Keratinocyte (primary cell): ENCODE data around the gene CDH13. TPM values are rescaled to one million over a fixed set of nuclear protein-coding genes. Genes with fewer than 3 reads are reported as not detected.
A peak's percentile ranks its signal among the peaks of the same experiment; 100 is the strongest.

Source experiments
- DNase-seq: peaks from one replicate; pipeline ENCODE4 v3.0.0-alpha.2; 2011; ENCODE audit warnings: low read depth, missing footprints, low spot score
- FAIRE-seq: peaks from 2 replicates; lab custom pipeline; 2011; peaks lifted over from hg19 to GRCh38; lab: Jason Lieb, UNC
- H2AFZ ChIP-seq: 2 replicates; pipeline ENCODE4 v1.6.0; 2012; ENCODE audit warnings: low read length, control low read depth, inconsistent platforms; ENCODE audit not compliant: control insufficient read depth
- H3K27ac ChIP-seq: 2 replicates; pipeline ENCODE4 v1.5.1; 2011; ENCODE audit warnings: low read length; ENCODE audit not compliant: control insufficient read depth, insufficient read depth
- H3K27me3 ChIP-seq: 3 replicates; pipeline ENCODE4 v1.6.0; 2011; ENCODE audit warnings: low read length; ENCODE audit not compliant: control insufficient read depth, insufficient read depth; ENCODE audit errors: extremely low read depth
- H3K36me3 ChIP-seq, 2 experiments: 2 replicates in 1 of 2; 3 replicates in 1 of 2; pipeline ENCODE4 v1.5.1; 2011; ENCODE audit warnings: low read length in 2 of 2, mild to moderate bottlenecking in 1 of 2; ENCODE audit not compliant: control insufficient read depth in 2 of 2, insufficient read depth in 2 of 2; ENCODE audit errors: extremely low read depth in 1 of 2
- H3K4me1 ChIP-seq: 3 replicates; pipeline ENCODE4 v1.5.1; 2011; ENCODE audit warnings: low read length; ENCODE audit not compliant: control insufficient read depth, insufficient read depth; ENCODE audit errors: extremely low read depth
- H3K4me2 ChIP-seq: 3 replicates; pipeline ENCODE4 v1.6.0; 2011; ENCODE audit warnings: low read depth, low read length; ENCODE audit not compliant: control insufficient read depth, insufficient read depth; ENCODE audit errors: extremely low read depth
- H3K4me3 ChIP-seq, 3 experiments: fragments of 200-600 bp in 1 of 3; sonication (generic) in 1 of 3; 2 replicates in 2 of 3; 3 replicates in 1 of 3; pipeline ENCODE4 v1.5.1; 2011 to 2016; ENCODE audit warnings: low read length in 3 of 3, mild to moderate bottlenecking in 3 of 3, control low read depth in 2 of 3, inconsistent platforms in 1 of 3, low read depth in 1 of 3, mixed read lengths in 1 of 3, mixed run types in 1 of 3, moderate library complexity in 1 of 3; ENCODE audit not compliant: control insufficient read depth in 2 of 3, insufficient read depth in 2 of 3; ENCODE audit errors: extremely low read depth in 1 of 3
- H3K79me2 ChIP-seq: 2 replicates; pipeline ENCODE4 v1.6.0; 2012; ENCODE audit warnings: low read length; ENCODE audit not compliant: control insufficient read depth, insufficient read depth
- H3K9ac ChIP-seq: 3 replicates; pipeline ENCODE4 v1.6.0; 2011; ENCODE audit warnings: low read length; ENCODE audit not compliant: control insufficient read depth, insufficient read depth; ENCODE audit errors: extremely low read depth
- H3K9me1 ChIP-seq: 3 replicates; pipeline ENCODE4 v1.6.0; 2011; ENCODE audit warnings: low read length; ENCODE audit not compliant: control insufficient read depth, insufficient read depth; ENCODE audit errors: extremely low read depth
- H3K9me3 ChIP-seq: 2 replicates; pipeline ENCODE4 v1.5.1; 2012; ENCODE audit warnings: low read depth, low read length; ENCODE audit not compliant: control insufficient read depth
- H4K20me1 ChIP-seq: 3 replicates; pipeline ENCODE4 v1.6.0; 2011; ENCODE audit warnings: low read length; ENCODE audit not compliant: control insufficient read depth, insufficient read depth; ENCODE audit errors: extremely low read depth
- EZH2 ChIP-seq: IDR thresholded peaks from one replicate; pipeline ENCODE4 v1.6.1; 2012; ENCODE audit warnings: inconsistent platforms, mild to moderate bottlenecking, low read length, moderate library complexity
- dilution Hi-C: fragments of 300-500 bp; cut with MboI; formaldehyde crosslinking; loops from one replicate; pipeline ENCODE4 v1.7.0; 2020; ENCODE audit warnings: low sequenced_read_pairs; ENCODE audit not compliant: extremely low pct_ligation_motif_present
- polyA plus RNA-seq, 5 experiments: library from polyadenylated mRNA; depleted of rRNA in 3 of 5; stranded (reverse) in 3 of 5; stranded (forward) in 1 of 5; unstranded in 1 of 5; fragments of >200 nt; gene quantifications; 1 replicate in 1 of 5; 2 replicates in 3 of 5; 3 replicates in 1 of 5; pipeline versions ENCODE4 v1.2.1 to v1.2.3, GENCODE V29; 2011 to 2012; ENCODE audit warnings: missing spikeins in 2 of 5, low read depth in 1 of 5, low replicate concordance in 1 of 5
- TF ChIP-seq, protein P1 (sequence below), 3 experiments: IDR thresholded peaks in 1 of 3; conservative IDR thresholded peaks in 1 of 3; optimal IDR thresholded peaks in 1 of 3; 2 replicates in 2 of 3; 3 replicates in 1 of 3; pipeline versions ENCODE3 to v1.5.1; 2011; ENCODE audit warnings: low read length in 3 of 3, mild to moderate bottlenecking in 3 of 3, moderate library complexity in 2 of 3, control low read depth in 1 of 3, inconsistent platforms in 1 of 3; ENCODE audit not compliant: insufficient read depth in 2 of 3; ENCODE audit errors: extremely low read depth in 1 of 3

The CDH13 gene
- polyA plus RNA-seq, 1 donor (not counting 4 experiments of a cell fraction or from before 2014, with no cell fraction given), result 111 TPM

- peak overlapping the region; percentile 100 for H3K4me2 ChIP-seq
- peaks cover 45% of the 10 kb centered on the region for H3K79me2 ChIP-seq
- H3K9ac ChIP-seq, result peak overlapping the region; percentile 89
- no peaks in the 10 kb centered on the region for H3K9me3 ChIP-seq
- H3K36me3 ChIP-seq, result peaks cover 0 to 9% of the 10 kb centered on the region in 2 experiments
- H3K4me3 ChIP-seq, result peak overlapping the region; percentile 68 to 83 (median 82)
- FAIRE-seq (no peak), DNase-seq (no peak)
- H3K27ac ChIP-seq, result peak overlapping the region; percentile 98
- H3K4me1 ChIP-seq, result peaks cover 59% of the 10 kb centered on the region
- no peak overlapping the region for H2AFZ ChIP-seq
- no peak for TF ChIP-seq EZH2
- TF ChIP-seq, protein P1, sequence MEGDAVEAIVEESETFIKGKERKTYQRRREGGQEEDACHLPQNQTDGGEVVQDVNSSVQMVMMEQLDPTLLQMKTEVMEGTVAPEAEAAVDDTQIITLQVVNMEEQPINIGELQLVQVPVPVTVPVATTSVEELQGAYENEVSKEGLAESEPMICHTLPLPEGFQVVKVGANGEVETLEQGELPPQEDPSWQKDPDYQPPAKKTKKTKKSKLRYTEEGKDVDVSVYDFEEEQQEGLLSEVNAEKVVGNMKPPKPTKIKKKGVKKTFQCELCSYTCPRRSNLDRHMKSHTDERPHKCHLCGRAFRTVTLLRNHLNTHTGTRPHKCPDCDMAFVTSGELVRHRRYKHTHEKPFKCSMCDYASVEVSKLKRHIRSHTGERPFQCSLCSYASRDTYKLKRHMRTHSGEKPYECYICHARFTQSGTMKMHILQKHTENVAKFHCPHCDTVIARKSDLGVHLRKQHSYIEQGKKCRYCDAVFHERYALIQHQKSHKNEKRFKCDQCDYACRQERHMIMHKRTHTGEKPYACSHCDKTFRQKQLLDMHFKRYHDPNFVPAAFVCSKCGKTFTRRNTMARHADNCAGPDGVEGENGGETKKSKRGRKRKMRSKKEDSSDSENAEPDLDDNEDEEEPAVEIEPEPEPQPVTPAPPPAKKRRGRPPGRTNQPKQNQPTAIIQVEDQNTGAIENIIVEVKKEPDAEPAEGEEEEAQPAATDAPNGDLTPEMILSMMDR (optimal IDR thresholded peaks at IDR 0.05 in 1 of 3, IDR thresholded peaks at IDR 0.05 in 1 of 3, conservative IDR thresholded peaks at IDR 0.05 in 1 of 3; ENCODE audit: extremely low read depth in 1 of 3, insufficient read depth in 2 of 3, low read length in 3 of 3), result no peak
- no peaks in the 10 kb centered on the region for H3K9me1 ChIP-seq
- dilution Hi-C loops, result no loop called here
- H4K20me1 ChIP-seq, result no peaks in the 10 kb centered on the region
- H3K27me3 ChIP-seq, result no peaks in the 10 kb centered on the region
Measured at GRCh38 chr16:82628711-82629110, 1.9 kb downstream of the CDH13 start.

DNA sequence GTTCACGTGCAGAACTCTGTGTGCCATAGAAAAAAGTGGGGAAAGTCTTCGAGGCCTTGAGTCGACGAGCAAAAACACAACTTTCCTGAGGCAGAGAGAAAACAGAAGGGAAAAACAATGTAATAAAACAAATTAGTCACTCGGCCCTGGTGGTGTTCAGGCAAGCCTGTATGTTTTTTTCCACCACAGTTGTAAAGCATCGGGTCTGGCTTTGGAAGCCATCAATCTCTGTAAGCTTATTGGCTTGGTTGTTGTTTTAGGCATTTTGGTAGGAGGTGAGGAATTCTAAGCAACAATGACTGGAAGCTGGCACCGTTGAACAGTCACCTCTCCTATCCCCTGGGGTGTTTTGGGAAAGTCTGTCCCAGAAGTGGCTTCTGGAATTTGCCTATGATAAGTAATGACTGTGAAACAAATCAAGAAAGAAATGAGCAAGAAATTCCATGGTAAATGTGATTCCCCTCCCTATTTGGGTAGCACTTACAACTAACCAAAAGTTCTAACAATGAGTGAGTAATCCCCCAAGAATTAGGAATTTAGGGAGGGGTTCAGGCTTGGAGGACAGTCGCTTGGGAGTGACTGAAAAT lies 2.8 kb downstream of the CDH13 start:
- H3K27me3 ChIP-seq, result no peaks in the 10 kb centered on the region
- peak; percentile 91 for DNase-seq
- H3K4me3 ChIP-seq, result peak overlapping the region; percentile 68 to 83 (median 82)
- H3K9ac ChIP-seq, result peak overlapping the region; percentile 89
- H4K20me1 ChIP-seq, result no peaks in the 10 kb centered on the region
- H3K9me3 ChIP-seq, result no peaks in the 10 kb centered on the region
- H3K9me1 ChIP-seq, result no peaks in the 10 kb centered on the region
- peak overlapping the region; percentile 98 for H3K27ac ChIP-seq
- H3K79me2 ChIP-seq, result peaks cover 45% of the 10 kb centered on the region
- TF ChIP-seq EZH2, result no peak
- TF ChIP-seq, protein P1 (optimal IDR thresholded peaks at IDR 0.05 in 1 of 3, IDR thresholded peaks at IDR 0.05 in 1 of 3, conservative IDR thresholded peaks at IDR 0.05 in 1 of 3; ENCODE audit: extremely low read depth in 1 of 3, insufficient read depth in 2 of 3, low read length in 3 of 3), result no peak
- no peak overlapping the region for H2AFZ ChIP-seq
- peak; percentile 93 for FAIRE-seq
- peak overlapping the region; percentile 100 for H3K4me2 ChIP-seq
- H3K36me3 ChIP-seq, result peaks cover 0 to 9% of the 10 kb centered on the region in 2 experiments
- H3K4me1 ChIP-seq, result peaks cover 67% of the 10 kb centered on the region
- dilution Hi-C loops, result no loop called here
